Hematopoietic multipotent progenitor cell (in vitro differentiated cells): Measurements from ENCODE around the gene GMNC. TPM values are rescaled to one million over a fixed set of nuclear protein-coding genes. Genes with fewer than 3 reads are reported as not detected.
"Not testable (repeated sequence)": the region's sequence is repeated elsewhere in the genome, so short reads cannot be mapped to it uniquely, and the experiment has no call there.

ENCODE experiments used
- DNase-seq, 3 donors: peaks; one replicate each; pipeline ENCODE4 v3.0.0-alpha.2; 2011 to 2015; ENCODE audit warnings: low read depth in 2 of 3, low spot score in 2 of 3
- total RNA-seq: library from RNA; depleted of rRNA; stranded (reverse); fragments of >200 nt; gene quantifications from one replicate; pipeline ENCODE4 v1.2.3, GENCODE V29; 2012

GMNC gene, protein sequence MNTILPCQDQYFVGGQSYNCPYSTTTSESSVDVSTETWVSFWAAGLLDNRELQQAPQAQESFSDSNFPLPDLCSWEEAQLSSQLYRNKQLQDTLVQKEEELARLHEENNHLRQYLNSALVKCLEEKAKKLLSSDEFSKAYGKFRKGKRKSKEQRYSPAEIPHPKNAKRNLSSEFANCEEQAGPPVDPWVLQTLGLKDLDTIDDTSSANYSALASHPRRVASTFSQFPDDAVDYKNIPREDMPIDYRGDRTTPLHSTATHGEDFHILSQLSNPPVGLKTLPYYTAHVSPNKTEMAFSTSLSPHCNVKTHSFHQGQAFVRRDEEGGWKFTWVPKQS
- not detected for total RNA-seq

DNA sequence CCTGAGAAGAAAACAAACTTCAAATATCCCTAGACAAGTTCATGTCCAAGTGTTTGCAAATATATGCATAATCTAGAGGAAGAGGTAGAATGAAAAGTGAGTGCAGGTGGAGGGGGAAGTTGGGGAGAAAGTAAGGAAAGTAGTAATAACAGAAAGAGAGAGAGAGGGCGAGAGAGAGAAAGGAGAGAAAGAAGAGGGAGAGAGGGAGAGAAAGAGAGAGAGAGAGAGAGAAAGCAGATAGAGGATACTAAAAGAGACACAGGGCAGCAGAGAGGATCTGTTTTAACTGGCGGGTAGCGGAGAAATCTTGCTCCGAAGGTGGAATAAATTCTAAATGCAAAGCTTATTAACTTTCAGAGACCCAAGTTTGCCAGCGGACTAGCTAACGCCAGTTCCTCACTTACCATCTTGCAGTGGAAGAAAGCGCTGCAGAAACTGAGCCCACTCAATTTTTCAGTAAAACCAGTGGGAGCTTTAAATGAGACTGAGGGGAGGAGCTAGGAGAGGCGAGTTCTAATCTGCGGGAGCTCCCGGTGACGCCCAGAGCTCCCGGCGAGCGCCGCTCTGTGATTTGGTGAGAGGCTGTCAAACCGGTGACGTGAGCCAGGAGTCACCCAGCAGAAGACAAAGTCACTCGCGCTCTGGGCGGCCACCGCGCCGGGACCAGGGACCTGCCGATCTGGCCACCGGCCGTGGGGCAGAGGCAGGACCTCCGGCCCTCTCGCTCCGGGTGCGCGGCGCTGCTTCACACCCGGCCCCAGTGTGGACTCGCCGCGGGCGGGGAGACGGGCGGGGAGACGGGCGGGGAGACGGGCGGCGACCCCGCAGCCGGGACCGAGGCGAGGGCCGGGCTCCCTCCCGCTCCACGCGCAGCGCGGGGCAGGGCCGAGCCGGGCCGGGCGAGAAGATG lies at the start of gene GMNC:
Gene GMNC, minus strand, starts transcription at position 486 of the 910 bp plus-strand sequence. Its CDS starts 79 bp downstream, at position 407.
- peak in 2 of 3 donors; percentile 58 to 59 for DNase-seq

DNA sequence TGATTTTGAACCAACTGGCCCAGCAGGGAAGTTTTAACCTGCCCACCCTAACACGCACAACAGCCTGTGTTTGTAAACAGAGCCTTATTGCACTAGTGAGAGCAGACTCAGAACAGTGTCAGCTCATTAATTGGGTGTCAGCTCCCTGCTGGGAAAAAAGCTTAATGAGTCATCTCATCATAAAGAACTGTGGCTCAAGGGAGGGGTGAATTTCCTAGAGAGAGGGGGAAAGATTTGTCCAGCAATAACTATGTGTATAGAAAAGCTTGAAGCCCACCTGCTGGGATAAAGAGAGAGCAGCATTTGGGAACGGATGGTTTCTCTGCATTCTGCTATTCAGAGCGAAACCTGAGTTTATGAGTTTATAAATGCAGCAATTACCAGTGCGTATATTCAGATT lies 48.9 kb upstream of the GMNC start:
- DNase-seq, result no peak

DNA sequence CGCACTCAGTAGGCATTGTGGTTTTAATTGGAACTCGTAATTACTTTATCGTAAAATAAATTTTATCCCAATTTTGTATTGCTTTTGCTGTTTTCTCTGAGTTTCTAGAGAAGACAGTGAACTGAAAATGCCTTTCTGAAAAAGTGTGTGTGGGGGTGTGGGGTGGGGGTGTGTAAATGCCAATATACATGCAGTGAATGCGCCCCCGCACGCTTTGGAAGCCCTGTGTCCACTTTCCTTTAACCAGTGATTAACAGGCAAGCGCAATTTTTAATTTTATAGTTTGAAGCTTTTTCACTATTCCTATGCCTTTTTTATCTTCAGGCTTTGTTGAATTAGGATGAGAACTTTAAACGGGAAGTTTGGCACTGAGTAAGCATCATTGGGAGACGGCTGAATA lies 47.4 kb upstream of the GMNC start:
- DNase-seq, result no peak

DNA sequence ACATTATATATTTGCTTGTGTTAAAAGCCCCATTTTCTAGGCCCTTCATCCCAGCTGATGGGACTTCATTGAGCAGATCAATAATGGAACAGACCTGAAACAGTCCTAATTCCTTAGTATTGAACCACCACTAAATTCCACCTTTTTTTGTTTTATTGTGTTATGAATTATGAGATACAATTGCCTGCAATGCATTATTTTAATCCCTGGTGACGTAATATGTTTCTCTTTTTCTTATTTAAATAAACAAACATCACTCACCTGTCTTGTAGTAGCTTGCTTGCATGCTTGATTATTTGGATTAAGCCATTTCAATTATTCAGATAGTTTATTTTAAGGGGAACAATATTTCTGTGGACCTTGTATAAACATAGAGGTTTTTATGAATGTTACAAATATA lies 40.7 kb upstream of the GMNC start:
- no peak for DNase-seq

DNA sequence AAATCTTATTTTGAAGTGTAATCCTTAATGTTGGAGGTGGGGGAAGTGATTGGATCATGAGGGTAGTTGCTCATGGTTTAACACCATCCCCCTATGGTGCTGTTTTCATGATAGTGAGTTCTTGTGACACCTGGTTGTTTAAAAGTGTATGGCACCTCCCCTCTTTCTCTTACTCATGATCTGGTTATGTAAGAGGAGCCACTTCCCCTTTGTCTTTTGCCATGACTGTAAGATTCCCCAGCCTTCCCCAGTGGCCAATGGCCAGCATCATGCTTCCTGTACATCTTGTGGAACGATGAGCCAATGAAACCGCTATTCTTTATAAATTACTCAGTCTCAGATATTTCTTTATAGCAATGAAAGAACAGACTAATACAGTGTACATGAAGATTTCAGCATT lies 39.8 kb upstream of the GMNC start:
- no peak for DNase-seq

DNA sequence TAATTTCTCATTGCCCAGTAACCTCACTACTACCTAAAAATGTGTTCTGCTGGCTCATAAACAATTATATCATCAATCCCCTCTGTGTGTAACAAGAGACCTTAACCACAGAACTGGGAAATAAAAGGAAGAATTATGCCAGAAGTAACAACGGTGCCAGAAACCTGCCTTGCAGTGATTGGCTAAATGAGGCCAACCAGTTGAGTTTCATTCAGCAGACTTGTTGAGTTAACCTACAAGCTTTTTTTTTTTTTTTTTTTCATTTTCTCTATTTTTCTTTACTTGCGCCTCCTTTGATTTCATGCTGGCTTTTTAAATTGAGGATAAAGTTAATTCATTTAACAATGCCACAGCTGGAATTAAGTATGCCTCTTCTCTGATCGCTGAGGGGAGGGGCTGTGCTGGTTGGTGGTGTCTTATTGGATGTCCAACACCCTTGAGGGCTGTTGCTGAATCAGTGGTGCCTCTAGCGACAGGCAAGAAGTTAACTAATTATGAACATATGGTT lies 30.0 kb upstream of the GMNC start:
- no peak for DNase-seq

DNA sequence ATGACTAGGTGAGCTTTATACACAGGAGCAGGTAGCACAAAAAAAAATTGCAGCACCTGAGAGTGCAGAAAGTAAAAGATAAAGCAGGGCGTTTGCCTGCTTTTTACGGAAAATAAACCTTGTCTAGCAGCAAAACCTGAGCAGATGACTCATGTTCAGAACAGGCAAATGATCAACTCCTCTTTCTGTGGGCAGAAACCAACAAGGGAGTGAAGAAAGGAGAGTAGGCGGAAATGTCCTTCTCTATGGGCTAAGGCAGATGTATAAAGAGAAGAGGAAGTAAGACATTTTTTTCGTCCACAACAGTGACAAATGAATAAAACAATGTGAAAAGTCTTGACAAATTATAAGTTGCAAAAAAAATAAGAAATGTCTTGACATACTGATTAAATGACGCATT lies 24.5 kb upstream of the GMNC start:
- DNase-seq, result peak in 1 of 3 donors; percentile 21

DNA sequence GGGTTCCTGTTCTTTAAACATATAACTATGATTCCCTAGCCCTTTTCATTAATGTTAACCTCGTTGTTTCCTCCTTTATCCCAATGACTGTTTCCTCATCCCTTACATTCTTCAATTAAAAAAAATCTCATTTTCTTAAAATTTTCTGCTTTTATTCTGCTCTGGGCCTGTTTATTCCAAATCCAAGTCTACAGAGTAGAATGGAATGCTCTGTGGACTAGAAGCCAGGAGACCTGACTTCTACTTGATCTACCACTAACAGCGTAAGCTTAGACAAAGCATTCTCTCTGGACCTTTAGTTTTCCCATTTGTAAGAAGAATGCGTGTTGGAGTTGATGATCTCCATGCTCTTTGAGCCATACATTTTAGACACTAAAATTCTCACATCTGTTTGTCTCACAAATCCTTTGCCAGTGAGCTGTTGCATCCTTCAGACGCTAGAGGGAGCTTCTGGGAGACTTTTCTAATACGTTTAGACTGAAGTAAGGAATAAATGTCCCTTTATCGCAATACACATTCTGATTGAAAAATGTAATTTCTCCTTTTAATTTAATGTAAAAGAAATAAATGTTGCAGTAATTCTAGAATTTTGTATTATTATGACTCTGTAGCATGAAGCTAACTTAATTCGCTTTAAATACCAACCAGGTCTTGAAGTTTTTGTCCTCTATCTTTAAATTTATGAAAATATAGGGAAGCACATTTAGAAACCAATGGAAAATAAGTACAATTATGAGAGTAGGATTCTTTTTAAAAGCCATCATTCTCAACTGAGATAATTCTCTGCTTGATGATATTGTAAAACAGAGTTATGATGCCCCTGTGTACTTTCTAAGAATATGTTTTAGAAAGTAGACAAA lies 21.7 kb upstream of the GMNC start:
- DNase-seq, result peak in 2 of 3 donors; percentile 50 to 83

DNA sequence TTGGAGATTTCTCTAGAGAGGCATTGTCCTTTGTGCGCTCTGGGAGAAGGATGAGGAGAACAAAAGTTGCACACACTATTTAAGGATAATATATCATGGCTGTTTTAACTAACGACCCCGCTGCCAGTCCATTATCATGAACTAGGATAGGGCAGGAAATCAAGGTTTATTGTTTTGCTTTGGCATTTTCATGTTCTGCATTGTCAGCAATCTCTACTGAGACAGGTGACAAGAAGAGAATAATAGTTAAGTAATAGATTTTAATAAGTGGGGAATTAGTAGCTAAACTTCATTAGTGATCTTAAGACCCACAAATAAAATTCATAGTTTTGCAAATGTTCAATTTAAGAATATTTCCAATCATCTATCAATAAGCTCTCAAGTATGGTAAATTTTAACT lies 20.6 kb upstream of the GMNC start:
- DNase-seq, result no peak

DNA sequence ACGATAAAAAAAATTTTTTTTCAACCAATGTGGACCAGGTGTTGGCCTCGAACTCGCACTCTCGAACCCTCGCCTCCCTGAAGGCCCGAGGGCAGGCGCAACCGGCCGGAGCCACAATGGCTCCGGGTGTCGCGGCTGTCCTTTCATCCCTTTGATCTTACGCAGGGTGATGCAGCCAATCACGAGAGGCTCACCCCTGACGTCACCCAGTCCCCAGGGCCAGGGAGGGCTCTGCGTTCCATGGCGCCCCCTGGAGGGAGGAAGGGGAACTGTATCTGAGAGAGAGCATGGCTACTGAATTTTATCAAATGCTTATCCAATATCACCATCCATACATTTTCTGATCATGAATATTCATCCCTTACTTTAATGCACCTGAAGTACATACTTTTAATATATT lies 15.4 kb upstream of the GMNC start:
- no peak for DNase-seq

DNA sequence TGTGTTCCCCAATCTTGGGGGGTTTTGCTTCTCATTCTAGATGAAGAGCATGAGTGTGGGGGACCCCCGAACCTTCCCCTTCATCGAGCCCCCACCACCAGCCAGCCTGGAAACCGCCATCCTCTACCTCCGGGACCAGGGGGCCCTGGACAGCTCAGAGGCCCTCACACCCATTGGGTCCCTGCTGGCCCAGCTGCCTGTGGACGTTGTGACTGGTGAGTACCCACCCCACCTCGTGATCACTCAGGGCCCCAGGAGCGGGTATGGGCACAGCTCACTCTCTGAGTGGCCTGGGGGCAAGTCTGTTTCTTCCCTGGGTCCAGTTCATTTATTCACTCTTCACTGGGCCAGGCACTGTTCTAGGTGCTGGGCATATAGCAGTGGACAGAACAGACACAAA lies 13.9 kb upstream of the GMNC start:
- not testable (repeated sequence) for DNase-seq

DNA sequence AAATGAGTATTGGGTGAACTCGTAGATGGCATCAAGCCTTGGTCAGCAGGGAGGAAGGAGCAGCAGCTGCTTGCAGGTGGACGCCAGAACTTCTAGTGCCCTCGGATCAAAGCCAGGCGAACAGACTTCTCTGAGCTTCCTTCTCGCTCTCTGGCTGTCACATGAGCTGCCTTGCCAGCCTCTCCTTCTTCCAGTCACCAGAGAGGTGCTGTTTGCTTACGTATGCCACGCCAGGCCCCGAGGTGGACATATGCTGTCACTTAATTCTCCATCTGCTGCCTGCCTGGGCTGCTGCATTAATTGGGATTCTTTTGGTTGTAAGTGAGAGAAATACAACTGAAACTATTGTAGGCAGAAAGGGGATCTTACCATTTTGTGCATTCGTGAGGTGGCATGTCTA lies 12.6 kb upstream of the GMNC start:
- not testable (repeated sequence) for DNase-seq

DNA sequence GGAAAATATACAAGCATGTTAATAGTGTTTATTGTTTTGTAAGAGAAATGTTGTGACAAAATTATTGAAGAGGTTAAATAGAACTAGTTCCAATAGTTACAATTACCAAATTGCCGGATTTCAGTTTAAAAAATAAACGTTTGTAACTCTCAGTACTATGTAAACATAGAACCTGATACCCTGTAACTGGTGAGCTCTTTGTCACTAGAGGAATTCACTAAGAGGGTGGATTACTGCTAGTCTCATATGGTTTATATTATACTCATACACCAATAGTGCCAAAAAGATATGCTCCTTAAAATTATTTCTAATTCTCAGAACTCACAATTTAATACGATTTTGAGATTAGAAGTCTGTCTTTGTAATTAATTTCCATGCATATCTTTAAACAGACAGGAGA lies 7.6 kb upstream of the GMNC start:
- DNase-seq, result no peak

DNA sequence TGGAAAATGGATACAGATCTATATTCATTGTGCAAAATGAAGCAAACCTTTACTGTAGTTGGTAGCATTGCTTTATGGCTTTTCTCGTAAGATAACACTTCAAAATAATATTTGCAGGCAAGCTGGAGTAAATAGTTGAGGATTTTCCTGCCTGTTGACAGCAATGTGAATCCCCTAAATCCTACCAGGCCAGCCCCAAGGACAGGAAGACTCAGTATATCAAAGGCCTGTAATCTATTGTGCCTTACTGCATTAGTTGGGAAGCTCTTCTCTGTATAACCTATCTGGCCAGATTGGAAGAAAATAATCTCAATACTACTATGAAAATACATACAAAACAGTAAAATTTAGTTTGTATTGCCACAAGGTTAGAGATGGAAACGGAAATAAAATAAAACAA lies 4.6 kb upstream of the GMNC start:
- no peak for DNase-seq

DNA sequence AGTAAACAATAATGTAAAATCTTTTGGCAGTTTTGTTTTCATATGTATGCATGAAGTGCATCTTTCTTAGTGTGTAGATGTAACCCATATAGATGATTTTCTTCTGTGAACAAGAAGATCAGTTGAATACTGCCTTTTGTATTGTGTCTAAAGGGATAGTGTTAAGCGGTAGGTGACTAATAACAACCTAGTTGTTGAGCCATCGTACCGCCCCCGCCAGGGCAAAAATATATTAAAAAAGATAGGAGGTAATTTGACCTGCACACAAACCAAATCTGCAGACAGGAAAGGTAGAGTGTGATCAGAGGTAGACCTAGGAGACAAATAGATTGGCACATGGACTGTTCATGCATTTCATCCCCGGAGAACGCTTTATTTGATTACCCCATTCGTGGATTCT lies 3.3 kb upstream of the GMNC start:
- no peak for DNase-seq

DNA sequence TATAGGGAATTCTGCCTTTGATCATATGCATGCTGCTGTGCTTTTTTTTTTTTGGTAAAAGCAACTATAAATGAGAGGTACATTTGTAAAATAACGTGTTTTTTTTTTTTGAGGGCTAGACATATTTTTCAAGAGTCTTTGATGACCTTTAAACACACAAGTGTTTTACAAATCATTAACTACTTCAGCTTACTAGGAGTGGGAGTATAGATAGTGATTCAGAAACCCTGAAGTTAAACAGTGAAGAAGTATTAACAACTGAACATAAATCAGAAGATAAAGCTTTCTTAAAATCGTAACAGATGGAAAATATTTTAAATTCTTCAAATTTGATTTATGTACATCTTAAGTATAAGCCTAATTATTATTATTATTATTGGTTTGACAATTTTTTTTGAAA lies 2.9 kb upstream of the GMNC start:
- DNase-seq, result no peak

DNA sequence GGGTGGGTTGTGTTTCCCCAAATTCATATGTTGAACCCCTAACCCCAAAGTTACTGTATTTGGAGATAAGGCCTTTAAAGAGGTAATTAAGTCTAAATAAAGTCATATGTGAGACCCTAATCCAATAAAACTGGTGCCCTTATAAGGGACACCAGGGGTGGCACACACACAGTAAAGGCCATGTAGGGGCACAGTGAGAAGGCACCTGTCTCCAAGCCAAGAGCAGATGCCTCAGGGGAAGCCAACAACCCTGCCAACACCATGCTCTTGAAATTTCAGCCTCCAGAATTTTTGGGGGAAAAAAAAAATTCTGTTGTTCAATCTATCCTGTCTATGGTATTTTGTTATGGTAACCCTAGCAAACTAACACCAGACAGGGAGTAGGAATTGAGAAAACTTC lies 1.5 kb upstream of the GMNC start:
- no peak for DNase-seq

DNA sequence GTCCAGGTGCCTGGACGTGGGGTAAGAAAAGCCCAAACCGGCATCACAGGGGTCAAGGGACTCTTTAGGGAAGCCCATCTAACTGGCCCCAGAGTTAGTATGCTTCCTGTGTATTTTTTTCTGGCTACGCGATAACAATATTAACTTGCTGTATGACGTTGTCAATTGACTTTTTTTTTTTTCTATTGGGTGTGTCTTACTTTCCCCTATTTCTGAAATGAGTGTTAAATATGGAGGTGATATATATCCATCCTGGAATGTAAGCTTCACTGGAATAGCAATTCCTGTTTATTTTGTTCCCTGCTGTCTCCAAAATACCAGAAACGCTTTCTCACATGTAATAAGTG lies 598 bp upstream of the GMNC start:
- DNase-seq, result peak in 2 of 3 donors; percentile 12 to 19

DNA sequence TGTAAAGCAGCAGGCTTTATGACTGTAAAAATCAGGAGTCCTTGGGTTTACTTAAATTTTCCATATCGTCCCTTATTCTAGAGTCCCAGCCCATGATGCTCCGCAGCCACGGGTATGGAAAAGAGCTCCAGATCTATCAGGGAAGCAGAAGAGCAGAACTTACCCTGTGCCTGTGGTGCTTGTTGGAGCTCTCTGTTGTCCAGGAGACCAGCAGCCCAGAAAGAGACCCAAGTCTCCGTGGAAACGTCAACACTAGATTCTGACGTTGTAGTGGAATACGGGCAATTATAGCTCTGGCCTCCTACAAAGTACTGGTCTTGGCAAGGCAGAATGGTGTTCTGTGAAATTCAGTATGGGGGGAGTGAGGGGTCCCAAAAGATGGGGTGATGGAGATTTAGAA lies 2.0 kb downstream of the GMNC start:
- DNase-seq, result no peak

DNA sequence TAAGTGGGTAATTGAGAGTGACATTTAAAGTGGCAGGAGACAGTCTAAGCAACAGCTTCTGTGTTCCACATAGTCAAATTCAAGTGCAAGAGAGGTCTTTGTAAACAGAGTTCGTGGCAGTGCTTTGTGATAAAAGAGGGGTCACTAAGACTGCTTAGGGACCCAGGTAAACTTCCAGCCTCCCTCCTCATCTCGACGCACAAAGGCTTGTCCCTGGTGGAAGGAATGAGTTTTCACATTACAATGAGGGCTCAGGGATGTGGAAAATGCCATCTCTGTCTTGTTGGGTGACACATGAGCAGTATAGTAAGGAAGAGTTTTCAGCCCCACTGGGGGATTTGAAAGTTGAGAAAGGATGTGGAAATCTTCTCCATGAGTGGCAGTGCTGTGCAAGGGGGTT lies 7.3 kb downstream of the GMNC start:
- DNase-seq, result no peak

DNA sequence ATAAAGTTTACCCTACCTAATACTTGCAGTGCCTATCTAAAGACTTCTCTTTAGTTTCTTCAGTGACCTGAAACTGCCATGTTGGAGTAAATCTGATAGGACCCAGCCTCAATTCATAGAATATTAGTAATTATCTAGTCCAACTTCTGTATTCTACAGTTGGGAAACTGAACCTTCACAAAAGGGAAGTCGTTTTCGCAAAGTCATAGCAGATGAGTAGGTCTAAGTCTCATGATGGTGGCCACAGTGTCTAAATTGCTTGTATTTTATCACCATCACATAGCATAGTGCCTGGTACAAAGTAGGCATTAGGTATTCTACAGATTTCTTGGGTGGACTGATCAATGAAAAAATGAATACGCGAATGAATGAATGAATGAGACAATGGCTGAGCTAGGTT lies 8.4 kb downstream of the GMNC start:
- peak in 1 of 3 donors; percentile 45 for DNase-seq
